ENCODE results near the gene MAN2B1. TPM values are rescaled to one million over a fixed set of nuclear protein-coding genes. Genes with fewer than 3 reads are reported as not detected.

The MAN2B1 gene
- total RNA-seq, 4 donors from 2014 or later: 18.0 to 34.2 (median 29.3) TPM

DNA sequence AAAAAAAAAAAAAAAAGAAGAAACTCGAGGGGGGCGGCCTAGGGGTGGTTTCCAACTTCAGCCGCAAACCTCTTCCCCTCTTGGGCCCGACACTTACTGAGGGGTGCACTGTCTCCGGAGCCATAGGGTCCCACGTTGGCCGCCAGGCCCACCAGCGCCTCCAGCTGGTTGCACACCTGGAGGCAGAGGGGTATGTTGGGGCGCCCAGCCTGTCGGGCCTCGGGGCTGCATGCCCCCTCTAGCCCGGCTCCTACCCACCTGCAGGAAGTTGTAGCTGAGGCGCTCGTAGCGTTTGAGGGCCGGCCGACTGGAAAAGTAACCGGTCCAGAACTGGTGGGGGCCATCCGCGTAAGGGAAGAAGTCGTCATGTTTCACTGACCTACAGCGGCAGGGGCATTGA lies 8.6 kb downstream of the MAN2B1 start:
- H3K9me3 ChIP-seq: no peaks in the 10 kb centered on the region
- ATAC-seq (no peak), DNase-seq (no peak)
- H3K27ac ChIP-seq: no peak overlapping the region
- intact Hi-C loops (cut with DNase I; ENCODE audit: low total_unique reads) (no loop called here), in situ Hi-C loops (cut with MboI; ENCODE audit: low sequenced_read_pairs in 4 of 4) (no loop called here)
- H3K27me3 ChIP-seq: no peaks in the 10 kb centered on the region
- H3K4me3 ChIP-seq: no peak overlapping the region
- no peaks in the 10 kb centered on the region for H3K4me1 ChIP-seq
- peaks cover 0 to 76% of the 10 kb centered on the region in 2 donors for H3K36me3 ChIP-seq
- no peak for TF ChIP-seq POLR2A (IDR thresholded peaks at IDR 0.05)

DNA sequence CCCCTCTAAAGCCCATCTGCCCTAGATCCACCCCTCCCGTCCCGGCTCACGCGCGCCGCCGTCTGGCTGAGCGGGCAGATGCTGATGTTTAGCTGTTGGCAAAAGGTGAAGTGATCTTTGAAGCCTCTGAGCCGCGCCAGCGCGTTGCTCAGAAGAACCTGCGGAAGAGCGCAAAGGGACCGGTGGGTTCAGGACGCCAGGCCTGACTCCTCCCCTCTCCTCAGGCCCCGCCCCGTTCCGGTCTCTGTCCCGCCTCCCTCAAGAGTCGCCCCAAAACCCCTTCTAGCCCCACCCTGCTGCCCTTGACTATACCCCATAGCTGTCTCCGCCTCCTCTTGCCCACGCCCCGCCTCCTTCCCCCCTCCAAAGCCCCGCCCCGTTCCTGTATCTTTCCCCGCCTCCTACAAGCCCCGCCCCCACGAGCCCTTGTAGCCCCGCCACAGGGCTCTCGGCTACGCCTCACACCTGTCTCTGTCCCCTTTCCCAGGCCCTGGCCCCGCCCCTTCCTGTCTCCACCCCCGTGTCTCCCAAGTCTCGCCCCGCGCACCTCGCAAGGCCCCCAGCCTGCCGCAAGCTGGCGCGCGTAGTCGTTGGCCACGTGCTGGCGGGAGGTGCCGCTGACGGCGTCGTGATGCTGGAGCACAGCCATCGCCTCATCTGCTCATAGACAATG lies 9.5 kb downstream of the MAN2B1 start:
- no peaks in the 10 kb centered on the region for H3K27me3 ChIP-seq
- peaks cover 0 to 70% of the 10 kb centered on the region in 2 donors for H3K36me3 ChIP-seq
- H3K9me3 ChIP-seq: no peaks in the 10 kb centered on the region
- H3K27ac ChIP-seq: no peak overlapping the region
- no peak for TF ChIP-seq CTCF (IDR thresholded peaks at IDR 0.05 in 4 of 5, conservative IDR thresholded peaks at IDR 0.05 in 1 of 5)
- TF ChIP-seq POLR2A (IDR thresholded peaks at IDR 0.05): no peak
- in situ Hi-C loops (cut with MboI; ENCODE audit: low sequenced_read_pairs in 4 of 4): no loop called here
- DNase-seq (no peak), ATAC-seq (no peak)
- H3K4me3 ChIP-seq: no peak overlapping the region
- H3K4me1 ChIP-seq: no peaks in the 10 kb centered on the region
- intact Hi-C loops (cut with DNase I; ENCODE audit: low total_unique reads): no loop called here

- Histone ChIP-seq H3K27ac (no peak overlapping the region), H3K4me3 (no peak overlapping the region), H3K4me1 (no peaks in the 10 kb centered on the region), H3K36me3 (peaks cover 0 to 55% of the 10 kb centered on the region in 2 donors), H3K9me3 (no peaks in the 10 kb centered on the region), H3K27me3 (no peaks in the 10 kb centered on the region)
- in situ Hi-C loops (cut with MboI; ENCODE audit: low sequenced_read_pairs in 4 of 4) (no loop called here), intact Hi-C loops (cut with DNase I; ENCODE audit: low total_unique reads) (no loop called here)
- no peak for ATAC-seq
- TF ChIP-seq POLR2A (IDR thresholded peaks at IDR 0.05): no peak
- no peak for TF ChIP-seq CTCF (IDR thresholded peaks at IDR 0.05 in 4 of 5, conservative IDR thresholded peaks at IDR 0.05 in 1 of 5)
- peak in 1 of 2 donors; percentile 4 for DNase-seq
These were observed 11.0 kb downstream of the MAN2B1 start for GRCh38 chr19:12655546-12655945.

DNA sequence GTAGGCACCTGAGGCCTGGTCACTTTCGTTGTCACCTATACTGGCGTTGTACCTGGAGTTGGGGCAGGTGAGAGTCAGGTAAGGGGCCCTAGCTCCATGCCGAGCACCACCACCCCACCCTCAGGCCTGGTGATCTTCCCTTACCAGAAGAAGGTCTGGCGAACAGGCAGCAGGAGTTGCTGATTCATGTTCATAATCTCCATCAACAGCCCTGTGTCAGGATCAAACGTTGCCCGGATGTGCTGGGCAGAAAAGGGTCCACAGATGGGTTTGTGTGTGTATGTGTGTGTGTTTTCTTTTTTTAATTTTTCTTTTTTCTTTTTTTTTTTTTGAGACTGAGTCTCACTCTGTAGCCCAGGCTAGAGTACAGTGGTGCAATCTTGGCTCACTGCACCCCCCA lies 14.3 kb downstream of the MAN2B1 start:
- no peak for TF ChIP-seq CTCF (IDR thresholded peaks at IDR 0.05 in 4 of 5, conservative IDR thresholded peaks at IDR 0.05 in 1 of 5)
- no peak for TF ChIP-seq POLR2A (IDR thresholded peaks at IDR 0.05)
- intact Hi-C loops (cut with DNase I; ENCODE audit: low total_unique reads) (no loop called here), in situ Hi-C loops (cut with MboI; ENCODE audit: low sequenced_read_pairs in 4 of 4) (no loop called here)
- DNase-seq (no peak), ATAC-seq (no peak)
- Histone ChIP-seq H3K4me3 (no peak overlapping the region), H3K36me3 (peaks cover 0 to 29% of the 10 kb centered on the region in 2 donors), H3K27me3 (no peaks in the 10 kb centered on the region), H3K4me1 (peaks cover 3 to 9% of the 10 kb centered on the region in 2 donors), H3K9me3 (no peaks in the 10 kb centered on the region), H3K27ac (no peak overlapping the region)

DNA sequence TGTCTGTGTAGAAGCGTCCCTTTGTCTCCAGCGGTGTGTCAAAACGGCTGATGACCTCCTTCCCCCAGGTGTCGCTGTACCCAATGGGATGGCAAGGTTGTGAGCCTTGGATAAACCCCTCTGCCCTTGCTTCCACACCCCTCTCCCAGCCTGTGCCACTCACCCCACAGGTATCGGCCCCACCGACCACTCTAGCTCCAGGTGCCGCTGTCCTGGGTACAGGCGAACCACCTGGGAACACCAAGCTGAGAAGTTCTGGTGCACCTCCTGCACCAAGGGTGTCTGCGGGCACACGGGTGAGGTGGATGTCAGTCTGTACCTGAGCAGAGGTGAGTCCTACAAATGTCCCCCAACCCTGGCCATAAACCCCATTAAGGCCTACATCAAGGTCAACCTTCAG lies 16.6 kb downstream of the MAN2B1 start:
- Histone ChIP-seq H3K4me3 (no peak overlapping the region), H3K4me1 (peaks cover 3 to 9% of the 10 kb centered on the region in 2 donors), H3K36me3 (peaks cover 0 to 14% of the 10 kb centered on the region in 2 donors), H3K27me3 (no peaks in the 10 kb centered on the region), H3K9me3 (no peaks in the 10 kb centered on the region), H3K27ac (no peak overlapping the region)
- intact Hi-C loops (cut with DNase I; ENCODE audit: low total_unique reads): no loop called here
- TF ChIP-seq POLR2A (IDR thresholded peaks at IDR 0.05) (no peak), CTCF (IDR thresholded peaks at IDR 0.05 in 4 of 5, conservative IDR thresholded peaks at IDR 0.05 in 1 of 5) (no peak)
- DNase-seq (no peak), ATAC-seq (no peak)
- in situ Hi-C loops (cut with MboI; ENCODE audit: low sequenced_read_pairs in 4 of 4): no loop called here
